Measurements from ENCODE around the gene CSE1L.
"Not testable (repeated sequence)": the region's sequence is repeated elsewhere in the genome, so short reads cannot be mapped to it uniquely, and the experiment has no call there.

- not testable (repeated sequence) for TF ChIP-seq CTCF (IDR thresholded peaks at IDR 0.05; ENCODE audit: insufficient read depth, low read length, poor library complexity, severe bottlenecking); EZH2phosphoT487 (conservative IDR thresholded peaks at IDR 0.05; ENCODE audit: low read length)
These were observed 88.7 kb downstream of the CSE1L start for GRCh38 chr20:49134797-49135196.
